Muscle layer of colon (tissue), 2 donors: ENCODE results near the gene SHROOM3.

ENCODE experiments used
- H3K27ac ChIP-seq: one replicate; pipeline ENCODE4 v1.7.0; 2013; ENCODE audit warnings: low read depth, mild to moderate bottlenecking, low read length, moderate library complexity
- H3K27me3 ChIP-seq, 2 donors: one replicate each; pipeline ENCODE4 v1.7.0; 2013; ENCODE audit warnings: low read length in 2 of 2, mild to moderate bottlenecking in 2 of 2; ENCODE audit not compliant: insufficient read depth in 2 of 2, control insufficient read depth in 1 of 2
- H3K36me3 ChIP-seq: one replicate; pipeline ENCODE4 v1.7.0; 2013; ENCODE audit warnings: mild to moderate bottlenecking, low read length; ENCODE audit not compliant: insufficient read depth
- H3K4me1 ChIP-seq: one replicate; pipeline ENCODE4 v1.7.0; 2013; ENCODE audit warnings: mild to moderate bottlenecking, low read length; ENCODE audit not compliant: insufficient read depth
- H3K4me3 ChIP-seq, 2 donors: one replicate each; pipeline ENCODE4 v1.7.0; 2013; ENCODE audit warnings: low read length in 2 of 2, low read depth in 1 of 2, mild to moderate bottlenecking in 1 of 2, moderate library complexity in 1 of 2
- H3K9ac ChIP-seq: one replicate; pipeline ENCODE4 v1.7.0; 2013; ENCODE audit warnings: low read length
- H3K9me3 ChIP-seq: one replicate; pipeline ENCODE4 v1.7.0; 2013; ENCODE audit warnings: mild to moderate bottlenecking, low read length
- donor health status: abdominal sarcoma.
- donor health status: Adenocarcinoma of cecum.

Gene SHROOM3

GRCh38 chr4:76751612-76752343 lies 316.7 kb downstream of the SHROOM3 start:
- H3K4me1 ChIP-seq = peaks cover 15% of the 10 kb centered on the region
- H3K9me3 ChIP-seq = no peaks in the 10 kb centered on the region
- H3K27ac ChIP-seq = no peak overlapping the region
- H3K4me3 ChIP-seq = no peak overlapping the region
- H3K9ac ChIP-seq = no peak overlapping the region
- no peaks in the 10 kb centered on the region for H3K27me3 ChIP-seq
- H3K36me3 ChIP-seq = peaks cover 6% of the 10 kb centered on the region

DNA sequence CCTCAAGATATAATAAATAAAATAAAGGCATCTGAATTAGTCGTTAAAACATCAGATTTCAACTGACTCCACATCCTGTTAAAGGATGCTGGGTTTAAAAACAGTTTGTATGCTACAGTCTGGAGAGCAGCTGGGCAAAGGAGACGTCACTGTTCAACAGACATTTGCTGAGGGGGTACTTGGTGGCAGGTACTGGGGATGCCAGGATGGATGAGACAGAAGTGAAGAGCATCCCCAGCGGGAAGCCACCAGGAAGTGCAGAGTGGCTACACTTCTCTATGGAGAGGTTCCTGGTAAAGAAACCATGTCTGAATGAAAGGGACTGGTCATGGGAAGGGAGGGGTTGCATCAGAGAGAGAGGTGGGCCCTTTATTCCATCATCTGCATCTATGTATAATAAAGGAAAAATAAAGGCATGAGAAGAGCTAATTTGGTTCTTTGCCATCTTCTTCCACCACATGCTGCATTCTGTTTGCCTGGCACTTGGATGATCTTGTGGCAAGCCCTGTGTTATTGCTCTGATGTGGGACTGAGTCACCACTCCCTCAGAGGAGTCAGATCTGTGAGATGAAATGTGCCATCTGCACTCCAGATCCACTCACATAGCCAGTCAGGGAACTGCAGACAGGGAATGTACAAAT lies 318.0 kb downstream of the SHROOM3 start:
- Histone ChIP-seq H3K36me3 (peaks cover 6% of the 10 kb centered on the region), H3K9me3 (no peaks in the 10 kb centered on the region), H3K4me1 (peaks cover 15% of the 10 kb centered on the region), H3K27ac (no peak overlapping the region), H3K4me3 (no peak overlapping the region), H3K9ac (no peak overlapping the region), H3K27me3 (no peaks in the 10 kb centered on the region)

- no peak overlapping the region for H3K27ac ChIP-seq
- H3K4me1 ChIP-seq = peaks cover 15% of the 10 kb centered on the region
- no peaks in the 10 kb centered on the region for H3K9me3 ChIP-seq
- H3K27me3 ChIP-seq = no peaks in the 10 kb centered on the region
- no peak overlapping the region for H3K9ac ChIP-seq
- peaks cover 6% of the 10 kb centered on the region for H3K36me3 ChIP-seq
- H3K4me3 ChIP-seq = no peak overlapping the region
Observed at GRCh38 chr4:76753814-76754213, 318.8 kb downstream of the SHROOM3 start.

DNA sequence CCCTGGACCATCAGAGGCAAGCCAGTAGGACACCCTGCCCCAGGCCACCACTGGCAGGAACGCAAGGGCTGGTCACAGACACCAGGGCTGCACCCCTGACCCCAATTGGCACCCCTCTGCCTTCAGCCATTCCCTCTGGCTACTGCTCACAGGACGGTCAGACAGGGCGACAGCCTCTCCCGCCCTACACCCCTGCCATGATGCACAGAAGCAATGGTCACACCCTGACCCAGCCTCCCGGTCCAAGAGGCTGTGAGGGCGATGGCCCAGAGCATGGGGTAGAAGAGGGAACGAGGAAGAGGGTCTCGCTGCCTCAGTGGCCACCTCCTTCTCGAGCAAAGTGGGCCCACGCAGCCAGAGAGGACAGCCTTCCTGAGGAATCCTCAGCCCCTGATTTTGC lies 319.4 kb downstream of the SHROOM3 start:
- H3K4me3 ChIP-seq = no peak overlapping the region
- H3K36me3 ChIP-seq = peaks cover 8% of the 10 kb centered on the region
- H3K27ac ChIP-seq = no peak overlapping the region
- H3K4me1 ChIP-seq = peaks cover 15% of the 10 kb centered on the region
- H3K9ac ChIP-seq = no peak overlapping the region
- no peaks in the 10 kb centered on the region for H3K27me3 ChIP-seq
- H3K9me3 ChIP-seq = no peaks in the 10 kb centered on the region

GRCh38 chr4:76755756-76756155 lies 320.7 kb downstream of the SHROOM3 start:
- H3K27me3 ChIP-seq = no peaks in the 10 kb centered on the region
- no peak overlapping the region for H3K27ac ChIP-seq
- H3K4me1 ChIP-seq = peaks cover 15% of the 10 kb centered on the region

GRCh38 chr4:76756416-76756815 lies 321.4 kb downstream of the SHROOM3 start:
- no peak overlapping the region for H3K9ac ChIP-seq
- H3K9me3 ChIP-seq = no peaks in the 10 kb centered on the region
- no peak overlapping the region for H3K4me3 ChIP-seq
- no peak overlapping the region for H3K27ac ChIP-seq
- no peaks in the 10 kb centered on the region for H3K27me3 ChIP-seq
- peaks cover 15% of the 10 kb centered on the region for H3K4me1 ChIP-seq
- H3K36me3 ChIP-seq = peaks cover 16% of the 10 kb centered on the region

More at GRCh38 chr4:76755756-76756155, 320.7 kb downstream of the SHROOM3 start:
- Histone ChIP-seq H3K36me3 (peaks cover 13% of the 10 kb centered on the region), H3K9ac (no peak overlapping the region), H3K4me3 (no peak overlapping the region), H3K9me3 (no peaks in the 10 kb centered on the region)

DNA sequence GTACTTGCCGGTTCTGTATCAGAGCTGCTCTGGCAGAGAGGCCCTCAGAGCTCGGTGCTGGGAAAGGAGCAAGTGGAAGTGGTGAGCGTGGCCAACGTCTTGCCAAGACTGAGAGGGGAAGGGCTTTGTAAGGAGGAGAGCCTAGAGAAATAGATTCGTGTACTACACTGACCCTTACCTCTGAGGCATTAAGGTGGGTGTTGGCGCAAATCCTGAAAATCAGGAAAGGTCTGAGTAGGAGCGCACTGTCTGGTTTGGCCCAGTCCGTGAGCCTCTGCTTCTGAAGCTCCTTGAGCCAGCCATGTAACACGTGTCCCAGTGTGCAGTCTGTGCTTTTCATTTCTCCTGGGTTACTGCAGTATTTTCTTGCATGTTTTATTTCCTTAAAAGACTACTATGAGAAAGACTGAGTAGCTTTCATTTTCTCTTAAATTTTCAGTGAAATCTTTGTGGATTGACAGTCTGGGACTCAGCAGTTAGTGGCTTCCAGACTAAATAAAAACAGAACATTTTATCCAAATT lies 322.4 kb downstream of the SHROOM3 start:
- Histone ChIP-seq H3K27me3 (no peaks in the 10 kb centered on the region), H3K36me3 (peaks cover 19% of the 10 kb centered on the region), H3K4me3 (no peak overlapping the region), H3K27ac (no peak overlapping the region), H3K9me3 (no peaks in the 10 kb centered on the region), H3K4me1 (peaks cover 26% of the 10 kb centered on the region), H3K9ac (no peak overlapping the region)

- Histone ChIP-seq H3K4me3 (no peak overlapping the region), H3K27me3 (no peaks in the 10 kb centered on the region), H3K36me3 (peaks cover 19% of the 10 kb centered on the region), H3K4me1 (peaks cover 25% of the 10 kb centered on the region), H3K27ac (no peak overlapping the region), H3K9ac (no peak overlapping the region), H3K9me3 (no peaks in the 10 kb centered on the region)
Observed at GRCh38 chr4:76758290-76758882, 323.4 kb downstream of the SHROOM3 start.

- Histone ChIP-seq H3K36me3 (peaks cover 19% of the 10 kb centered on the region), H3K4me1 (peaks cover 20% of the 10 kb centered on the region), H3K4me3 (no peak overlapping the region), H3K9ac (no peak overlapping the region), H3K9me3 (no peaks in the 10 kb centered on the region), H3K27me3 (no peaks in the 10 kb centered on the region), H3K27ac (no peak overlapping the region)
Observed at GRCh38 chr4:76758996-76759395, 324.0 kb downstream of the SHROOM3 start.

DNA sequence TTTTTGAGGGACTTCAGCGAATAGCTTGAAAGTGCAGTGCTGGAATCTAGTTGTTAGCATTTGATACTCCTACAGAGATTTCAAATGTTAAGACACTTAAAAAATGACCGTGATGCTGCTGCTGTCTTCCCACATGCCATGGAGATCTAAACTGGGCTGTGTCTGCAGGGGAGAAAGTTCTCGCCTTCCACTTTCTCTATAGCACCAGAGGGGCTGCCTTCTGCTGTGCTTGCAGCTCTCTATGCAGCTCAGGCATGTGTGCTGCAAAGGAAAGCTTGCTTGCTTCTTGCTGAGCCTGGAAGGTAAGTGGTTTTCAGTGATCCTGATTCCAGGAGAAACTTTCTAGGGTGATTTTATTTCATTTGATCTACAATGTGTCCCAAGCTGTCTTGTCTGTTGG lies 325.2 kb downstream of the SHROOM3 start:
- peaks cover 19% of the 10 kb centered on the region for H3K36me3 ChIP-seq
- no peaks in the 10 kb centered on the region for H3K9me3 ChIP-seq
- H3K4me1 ChIP-seq = peaks cover 15% of the 10 kb centered on the region
- no peak overlapping the region for H3K4me3 ChIP-seq
- no peak overlapping the region for H3K27ac ChIP-seq
- H3K27me3 ChIP-seq = no peaks in the 10 kb centered on the region
- H3K9ac ChIP-seq = no peak overlapping the region

GRCh38 chr4:76762137-76763130 lies 327.4 kb downstream of the SHROOM3 start:
- no peak overlapping the region for H3K4me3 ChIP-seq
- H3K9ac ChIP-seq = no peak overlapping the region
- H3K27ac ChIP-seq = peak overlapping the region; percentile 33
- H3K27me3 ChIP-seq = no peaks in the 10 kb centered on the region
- peaks cover 15% of the 10 kb centered on the region for H3K4me1 ChIP-seq
- H3K36me3 ChIP-seq = peaks cover 13% of the 10 kb centered on the region
- no peaks in the 10 kb centered on the region for H3K9me3 ChIP-seq
